Esophagus squamous epithelium (tissue), 4 donors: ENCODE results near the gene OR4D1.

Experiments used
- CTCF ChIP-seq, 6 experiments: fragments of 450-650 bp in 4 of 6; fragments of 200-600 bp in 2 of 6; sonication (generic) in 2 of 6; IDR thresholded peaks; one replicate each; pipeline ENCODE4 v1.5.1; 2016 to 2019; ENCODE audit warnings: antibody characterized with exemption in 6 of 6, mild to moderate bottlenecking in 4 of 6, moderate library complexity in 4 of 6
- POLR2A ChIP-seq, 4 donors: fragments of 450-650 bp; IDR thresholded peaks; one replicate each; pipeline ENCODE4 v1.6.1; 2017; ENCODE audit warnings: antibody characterized with exemption in 4 of 4, mild to moderate bottlenecking in 4 of 4, moderate library complexity in 3 of 4

GRCh38 chr17:58109197-58109596 is 39.0 kb upstream of the OR4D1 start:
- TF ChIP-seq POLR2A (IDR thresholded peaks at IDR 0.05) (no peak), CTCF (IDR thresholded peaks at IDR 0.05) (no peak)
